Measurements from ENCODE around the gene EIF4E1B.

The EIF4E1B gene

DNA sequence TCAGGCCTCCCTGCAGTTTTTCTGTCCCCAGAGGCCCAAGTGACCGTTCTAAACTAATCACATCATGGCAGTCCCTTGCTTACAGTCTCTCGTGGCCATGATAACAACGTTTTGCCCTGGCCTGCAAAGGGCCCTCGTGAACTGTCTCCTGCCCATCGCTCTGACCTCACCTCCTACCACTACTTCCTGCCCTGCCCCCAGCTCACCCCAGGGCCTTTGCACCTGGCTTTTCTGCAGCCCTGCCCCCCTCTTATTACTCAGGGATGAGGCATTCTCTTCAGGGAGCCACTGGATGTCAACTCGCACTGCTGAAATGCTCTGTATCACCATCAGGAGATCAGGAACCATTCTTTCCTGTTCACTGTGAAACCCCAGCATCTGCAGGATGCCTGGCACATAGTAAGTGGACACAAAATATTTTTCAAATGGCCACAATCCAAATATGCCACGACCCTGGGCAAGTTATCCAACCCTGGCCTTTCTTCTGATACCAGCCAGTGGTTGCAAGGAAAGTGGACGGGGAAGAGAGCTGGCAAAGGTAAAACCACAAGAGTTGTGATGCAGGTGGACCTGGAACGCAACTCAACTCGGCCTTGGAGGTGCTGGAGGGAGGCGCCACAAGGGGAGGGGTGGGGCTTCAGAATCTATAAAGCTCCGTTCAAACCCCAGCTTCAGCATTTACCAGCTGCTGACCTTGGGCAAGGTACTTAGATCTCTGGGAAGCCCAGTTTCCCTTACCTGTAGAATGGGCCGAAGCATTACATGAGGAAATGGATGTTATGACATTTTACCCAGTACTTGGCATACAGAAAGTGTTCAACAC lies 1.9 kb upstream of the EIF4E1B start:
- no peak for DNase-seq

GRCh38 chr5:176629317-176629852 lies 1.1 kb upstream of the EIF4E1B start:
- DNase-seq = no peak

- no peak for DNase-seq
Observed at GRCh38 chr5:176630681-176631222, 277 bp downstream of the EIF4E1B start.

- no peak for DNase-seq
Observed at GRCh38 chr5:176631383-176632200, 1.1 kb downstream of the EIF4E1B start.

DNA sequence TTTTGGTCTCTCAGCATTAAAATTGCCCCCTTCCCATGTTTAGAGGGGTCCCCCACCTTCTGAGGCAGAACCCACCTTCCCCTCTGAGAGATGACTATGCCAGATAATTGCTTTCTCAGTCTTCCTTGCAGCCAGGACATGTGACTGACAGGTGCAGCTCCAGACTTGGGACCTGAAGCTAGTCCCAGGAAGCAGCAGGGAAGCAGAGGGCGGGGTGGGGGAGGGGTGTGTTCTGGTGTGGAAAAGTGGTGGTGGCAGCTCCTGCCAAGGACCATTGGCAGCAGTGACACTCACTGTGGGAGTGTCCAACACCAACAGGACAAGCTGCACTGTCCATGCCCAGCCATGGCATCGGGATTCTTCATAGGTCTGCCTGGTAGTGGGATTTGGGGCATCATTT lies 2.3 kb downstream of the EIF4E1B start:
- DNase-seq = no peak

DNA sequence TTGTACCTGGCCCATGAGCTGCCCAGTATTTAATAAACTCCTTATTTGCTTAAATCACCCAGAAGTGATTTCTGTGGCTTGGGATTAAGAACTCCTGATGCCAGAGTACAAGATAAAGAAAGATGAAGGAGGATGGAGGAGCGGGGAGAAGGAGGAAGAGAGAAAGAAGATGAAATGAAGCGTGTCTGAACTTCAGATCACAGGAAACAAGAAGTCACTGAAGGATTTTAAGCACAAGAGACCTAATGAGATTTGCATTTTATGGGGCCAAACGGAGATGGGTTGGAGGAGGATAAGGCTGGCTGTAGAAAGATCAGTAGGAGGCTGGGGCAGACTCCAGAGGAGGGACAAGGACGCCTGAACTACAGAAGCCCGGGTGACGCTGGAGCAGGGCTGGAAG lies 3.1 kb downstream of the EIF4E1B start:
- DNase-seq = no peak

- no peak for DNase-seq
Observed at GRCh38 chr5:176636426-176636825, 6.0 kb downstream of the EIF4E1B start.

GRCh38 chr5:176637556-176637955 lies 7.1 kb downstream of the EIF4E1B start:
- no peak for DNase-seq

DNA sequence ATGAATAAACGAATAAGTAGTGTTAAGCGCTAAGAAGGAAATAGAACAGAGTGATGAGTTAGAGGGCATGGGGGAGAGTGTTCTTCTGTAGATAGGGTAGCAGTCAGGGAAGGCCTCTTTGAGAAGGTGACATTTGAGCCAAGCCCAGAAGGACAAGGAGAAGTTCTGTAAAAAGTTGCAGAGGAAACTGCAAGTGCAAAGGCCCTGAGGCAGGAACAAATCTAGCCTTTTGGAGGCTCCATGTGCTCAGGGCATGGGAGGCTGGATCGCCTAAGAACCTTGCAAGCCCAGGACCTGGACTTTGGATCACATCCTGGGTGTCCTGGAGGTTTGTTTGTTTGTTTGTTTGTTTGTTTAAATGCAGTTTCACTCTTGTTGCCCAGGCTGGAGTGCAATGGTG lies 8.0 kb downstream of the EIF4E1B start:
- DNase-seq = no peak

DNA sequence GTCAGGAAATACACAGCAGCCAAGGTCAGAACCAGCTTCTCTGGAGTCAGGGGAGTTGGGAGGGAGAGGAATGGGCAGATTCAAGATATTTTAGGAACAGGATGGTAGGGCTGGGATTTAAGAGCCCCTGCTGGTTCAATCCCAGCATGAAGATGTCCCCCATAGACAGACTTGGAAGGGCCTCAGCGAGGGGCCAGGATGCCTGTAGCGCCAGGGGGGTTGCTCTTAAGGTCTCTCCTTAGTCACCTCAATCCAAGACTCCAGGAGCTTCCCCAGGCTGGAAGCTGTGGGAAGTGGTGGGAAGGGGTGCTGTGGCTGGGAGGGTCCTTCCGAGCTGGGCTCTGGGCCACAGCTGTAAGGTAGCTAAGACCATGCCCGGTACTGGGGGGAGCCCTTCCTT lies 8.7 kb downstream of the EIF4E1B start:
- no peak for DNase-seq

GRCh38 chr5:176639981-176640380 lies 9.5 kb downstream of the EIF4E1B start:
- no peak for DNase-seq

GRCh38 chr5:176640616-176641015 lies 10.1 kb downstream of the EIF4E1B start:
- DNase-seq = no peak

DNA sequence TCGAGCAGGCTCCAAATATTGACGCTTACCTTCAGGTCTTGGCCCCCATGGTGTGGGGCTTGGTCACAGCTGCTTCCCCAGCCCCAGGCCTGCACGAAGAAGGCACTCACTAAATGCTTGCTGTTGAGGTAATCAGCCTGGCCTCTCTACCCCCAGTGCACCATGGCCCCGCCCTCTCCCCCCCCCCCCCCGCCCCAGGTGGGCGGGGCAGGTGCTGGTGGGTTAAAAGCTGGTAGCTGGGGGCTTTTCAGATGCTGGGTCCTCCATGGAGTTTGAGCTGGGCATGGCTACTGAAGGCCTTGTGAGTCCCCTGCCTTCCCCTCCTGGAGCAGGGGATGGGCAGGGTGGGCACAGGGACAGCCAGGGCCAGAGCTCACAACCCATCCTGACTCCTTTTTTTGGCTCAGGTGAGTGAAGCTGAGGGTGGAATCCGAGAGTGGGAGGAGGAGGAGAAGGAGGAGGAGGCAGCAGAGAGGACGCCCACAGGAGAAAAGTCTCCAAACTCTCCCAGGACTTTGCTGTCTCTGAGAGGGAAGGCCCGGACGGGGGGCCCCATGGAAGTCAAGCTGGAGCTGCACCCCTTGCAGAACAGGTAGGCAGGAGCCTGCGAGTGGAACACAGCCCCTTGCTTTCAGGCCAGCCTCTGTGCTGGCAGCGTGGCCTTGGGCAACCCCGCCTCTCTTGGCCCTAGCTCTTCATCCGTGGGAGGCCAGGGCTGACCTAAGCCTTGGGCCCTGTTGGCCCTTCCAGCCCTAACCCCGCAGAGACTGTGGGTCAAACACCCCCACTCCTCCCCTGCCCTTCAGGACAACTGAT lies 12.4 kb downstream of the EIF4E1B start:
- no peak for DNase-seq

DNA sequence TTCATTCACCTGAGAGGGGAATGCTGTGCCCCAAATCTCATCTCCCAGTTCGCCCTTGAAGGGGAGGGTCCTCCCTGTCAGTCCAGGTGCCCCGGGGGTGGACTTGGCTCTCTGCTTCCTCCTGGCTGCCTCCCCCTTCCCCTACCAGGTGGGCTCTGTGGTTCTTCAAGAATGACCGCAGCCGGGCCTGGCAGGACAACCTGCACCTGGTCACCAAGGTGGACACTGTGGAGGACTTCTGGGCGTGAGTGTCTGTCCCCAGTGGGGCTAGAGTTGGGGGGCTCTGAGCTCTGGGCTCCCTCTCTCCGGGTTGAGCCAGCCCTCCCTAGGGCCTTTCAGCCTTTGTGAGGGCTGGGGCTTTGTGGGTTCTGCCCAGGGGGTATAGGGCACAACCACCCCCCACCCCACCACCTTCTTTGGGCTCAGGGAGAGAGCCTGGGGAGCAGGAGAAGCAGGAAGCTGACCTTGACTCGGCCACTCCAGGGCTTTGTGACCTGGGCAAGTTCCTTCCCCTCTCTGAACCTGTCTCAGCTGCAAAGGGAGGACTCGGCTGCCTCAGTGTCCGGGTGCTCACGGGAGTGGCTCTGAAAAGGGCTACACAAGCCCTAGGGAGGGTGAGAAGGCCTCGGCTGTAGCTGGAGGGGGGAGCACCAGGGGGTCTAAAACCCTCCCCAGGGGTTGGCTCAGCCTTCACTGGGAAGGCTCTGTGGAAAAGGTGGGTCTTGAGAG lies 13.2 kb downstream of the EIF4E1B start:
- no peak for DNase-seq

GRCh38 chr5:176644294-176644693 lies 13.8 kb downstream of the EIF4E1B start:
- no peak for DNase-seq

GRCh38 chr5:176644878-176645670 lies 14.6 kb downstream of the EIF4E1B start:
- no peak for DNase-seq

GRCh38 chr5:176646049-176646706 lies 15.7 kb downstream of the EIF4E1B start:
- DNase-seq = no peak

DNA sequence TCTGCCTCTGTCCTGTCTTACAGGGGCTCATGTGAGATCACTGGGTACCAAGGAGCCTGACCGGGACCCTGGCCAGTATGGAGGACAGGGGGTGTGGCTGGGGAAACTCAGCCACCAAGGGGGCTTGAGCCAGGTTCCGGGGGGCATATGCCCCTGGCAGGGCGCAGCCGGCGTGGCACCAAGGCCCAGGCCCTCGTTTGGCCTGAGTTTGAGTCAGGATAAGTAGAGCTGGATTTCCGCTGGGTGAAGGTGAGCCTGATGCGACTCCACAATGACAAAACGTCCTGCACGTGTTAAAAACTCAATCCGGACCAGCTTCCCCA lies 16.2 kb downstream of the EIF4E1B start:
- DNase-seq = no peak

DNA sequence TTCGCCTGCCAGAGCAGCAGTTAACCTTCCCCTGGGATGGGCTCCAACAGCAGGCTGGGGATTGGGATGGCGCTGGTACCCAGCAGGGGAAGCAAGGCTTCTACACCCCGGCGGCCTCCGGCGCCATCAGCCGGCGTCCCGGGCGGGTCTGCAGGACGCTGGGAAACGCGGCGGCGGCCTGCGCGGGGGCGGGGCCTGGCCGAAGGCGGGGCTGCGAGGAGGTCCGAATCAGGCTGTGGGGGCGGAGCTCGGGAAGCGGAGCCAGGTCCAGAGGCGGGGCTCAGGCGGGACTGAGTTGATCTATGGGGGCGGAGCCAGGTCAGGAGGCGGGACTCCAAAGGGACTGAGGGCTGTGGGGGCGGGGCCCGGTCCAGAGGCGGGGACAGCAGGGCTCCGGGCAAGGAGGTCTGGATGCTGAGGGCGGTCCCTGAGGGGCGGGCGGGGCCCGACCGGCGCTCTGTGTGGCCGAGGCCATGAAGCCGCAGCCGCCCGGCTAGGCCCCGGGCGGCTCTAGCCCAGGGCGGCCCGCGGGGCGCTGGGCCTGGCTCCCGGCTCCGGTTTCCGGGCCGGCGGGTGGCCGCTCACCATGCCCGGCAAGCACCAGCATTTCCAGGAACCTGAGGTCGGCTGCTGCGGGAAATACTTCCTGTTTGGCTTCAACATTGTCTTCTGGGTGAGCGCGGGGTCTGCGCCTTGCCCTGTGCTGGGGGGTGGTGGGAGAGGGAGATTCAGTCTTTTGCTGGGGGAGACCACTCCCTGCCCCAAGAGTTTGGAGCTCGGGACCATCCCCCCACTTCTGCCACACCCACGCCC lies 16.8 kb downstream of the EIF4E1B start, which contains the start of gene TSPAN17:
TSPAN17 (plus strand) TSS at position 455 of the 813 bp plus-strand sequence; CDS start at position 587, 132 bp downstream.
- DNase-seq = peak; percentile 95 to 99 (median 98)

All from activated CD4-positive, CD25-positive, alpha-beta regulatory T cell (primary cell).